Uterus (tissue), 4 donors: ENCODE measurements around the gene DTNA. TPM values are rescaled to one million over a fixed set of nuclear protein-coding genes. Genes with fewer than 3 reads are reported as not detected.

Experiments
- DNase-seq, 2 donors: peaks; one replicate each; pipeline ENCODE4 v3.0.0-alpha.2; 2019 to 2020
- H3K27ac ChIP-seq, 2 donors: fragments of 200-600 bp; sonication (generic); 1 replicate in 1 of 2; 2 replicates in 1 of 2; pipeline ENCODE4 v1.5.1; 2016 to 2018
- H3K27me3 ChIP-seq, 2 donors: fragments of 200-600 bp; sonication (generic); one replicate each; pipeline ENCODE4 v1.5.1; 2018 to 2019; ENCODE audit warnings: control low read depth in 1 of 2
- H3K36me3 ChIP-seq, 2 donors: fragments of 200-600 bp; sonication (generic); one replicate each; pipeline ENCODE4 v1.5.1; 2019; ENCODE audit warnings: control low read depth in 1 of 2
- H3K4me1 ChIP-seq, 2 donors: fragments of 200-600 bp; sonication (generic); one replicate each; pipeline ENCODE4 v1.5.1; 2018 to 2019; ENCODE audit warnings: control low read depth in 1 of 2
- H3K4me3 ChIP-seq, 2 donors: fragments of 200-600 bp; sonication (generic); 1 replicate in 1 of 2; 2 replicates in 1 of 2; pipeline ENCODE4 v1.5.1; 2018 to 2019; ENCODE audit warnings: mild to moderate bottlenecking in 1 of 2
- H3K9me3 ChIP-seq, 2 donors: fragments of 200-600 bp; sonication (generic); one replicate each; pipeline ENCODE4 v1.5.1; 2019; ENCODE audit warnings: control low read depth in 1 of 2
- POLR2A ChIP-seq, 2 donors: fragments of 450-650 bp; IDR thresholded peaks; one replicate each; pipeline ENCODE4 v1.6.1; 2016; ENCODE audit warnings: antibody characterized with exemption in 2 of 2, mild to moderate bottlenecking in 1 of 2, moderate library complexity in 1 of 2
- intact Hi-C: fragments of 100-400 bp; cut with DNase I; formaldehyde crosslinking; loops from one replicate; pipeline ENCODE4 v1.15.1; 2023; ENCODE audit warnings: low total_unique reads
- total RNA-seq, 4 donors: library from RNA; depleted of rRNA in 3 of 4; stranded (reverse); fragments of >200 nt in 3 of 4; gene quantifications; one replicate each; pipeline versions ENCODE4 v1.1.0 to v1.2.4, GENCODE V29; 2014 to 2023
- TF ChIP-seq, protein P1 (sequence below), 4 experiments: fragments of 200-600 bp in 2 of 4; fragments of 450-650 bp in 2 of 4; sonication (generic) in 2 of 4; IDR thresholded peaks; one replicate each; pipeline ENCODE4 v1.5.1; 2016 to 2019; ENCODE audit warnings: antibody characterized with exemption in 4 of 4, mild to moderate bottlenecking in 2 of 4, moderate library complexity in 1 of 4
- donor health status: DM: yes; HTN: yes; CAD: no.

DTNA gene
- total RNA-seq, 4 donors from 2014 or later, result 13.8 to 229 (median 43.0) TPM

DNA sequence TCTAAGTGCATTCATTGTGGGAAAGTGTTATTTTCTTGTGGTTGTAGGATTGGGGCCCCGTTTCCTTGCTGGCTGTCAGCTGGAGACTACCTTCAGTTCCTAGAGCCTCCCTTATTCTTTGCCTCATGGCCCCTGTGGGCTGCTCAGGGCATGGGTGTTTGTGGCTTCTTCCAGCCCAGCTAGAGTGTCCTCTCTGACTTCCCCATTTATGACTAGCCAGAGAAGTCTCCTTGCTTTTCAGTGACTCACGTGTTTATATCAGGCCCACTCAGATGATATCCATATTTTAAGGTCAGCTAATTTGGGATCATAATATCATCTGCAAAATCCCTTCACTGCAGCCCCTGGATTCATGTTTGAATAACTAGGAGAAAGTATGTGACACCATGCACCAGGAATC, 62.8 kb downstream of the DTNA start:
- TF ChIP-seq, protein P1, sequence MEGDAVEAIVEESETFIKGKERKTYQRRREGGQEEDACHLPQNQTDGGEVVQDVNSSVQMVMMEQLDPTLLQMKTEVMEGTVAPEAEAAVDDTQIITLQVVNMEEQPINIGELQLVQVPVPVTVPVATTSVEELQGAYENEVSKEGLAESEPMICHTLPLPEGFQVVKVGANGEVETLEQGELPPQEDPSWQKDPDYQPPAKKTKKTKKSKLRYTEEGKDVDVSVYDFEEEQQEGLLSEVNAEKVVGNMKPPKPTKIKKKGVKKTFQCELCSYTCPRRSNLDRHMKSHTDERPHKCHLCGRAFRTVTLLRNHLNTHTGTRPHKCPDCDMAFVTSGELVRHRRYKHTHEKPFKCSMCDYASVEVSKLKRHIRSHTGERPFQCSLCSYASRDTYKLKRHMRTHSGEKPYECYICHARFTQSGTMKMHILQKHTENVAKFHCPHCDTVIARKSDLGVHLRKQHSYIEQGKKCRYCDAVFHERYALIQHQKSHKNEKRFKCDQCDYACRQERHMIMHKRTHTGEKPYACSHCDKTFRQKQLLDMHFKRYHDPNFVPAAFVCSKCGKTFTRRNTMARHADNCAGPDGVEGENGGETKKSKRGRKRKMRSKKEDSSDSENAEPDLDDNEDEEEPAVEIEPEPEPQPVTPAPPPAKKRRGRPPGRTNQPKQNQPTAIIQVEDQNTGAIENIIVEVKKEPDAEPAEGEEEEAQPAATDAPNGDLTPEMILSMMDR (IDR thresholded peaks at IDR 0.05), result no peak
- TF ChIP-seq POLR2A (IDR thresholded peaks at IDR 0.05), result no peak
- DNase-seq, result no peak
- Histone ChIP-seq H3K9me3 (no peaks in the 10 kb centered on the region), H3K4me3 (no peak overlapping the region), H3K27ac (peak overlapping the region; percentile 13 to 64), H3K4me1 (no peaks in the 10 kb centered on the region), H3K36me3 (no peaks in the 10 kb centered on the region), H3K27me3 (no peaks in the 10 kb centered on the region)
- intact Hi-C loops, result no loop called here

DNA sequence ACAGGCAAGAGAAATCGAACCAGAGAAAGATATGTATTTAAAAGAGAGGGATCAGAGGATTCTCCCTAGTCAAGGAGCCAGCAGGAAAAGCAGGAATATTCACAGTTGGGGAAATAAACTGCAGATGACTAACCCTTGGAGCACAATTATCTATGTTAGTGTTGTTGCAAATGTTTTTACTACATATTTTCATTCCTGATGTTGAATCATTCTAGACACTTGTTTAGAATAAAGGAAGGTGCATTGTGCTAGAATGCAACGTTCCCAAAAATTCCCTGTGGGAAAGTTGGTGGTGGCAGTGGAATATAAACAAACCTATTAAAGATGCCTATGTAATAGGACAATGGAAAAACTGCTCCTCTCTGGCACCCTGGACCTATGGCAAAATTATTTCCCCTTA, 63.3 kb downstream of the DTNA start:
- H3K27me3 ChIP-seq, result no peaks in the 10 kb centered on the region
- peak overlapping the region; percentile 43 to 64 for H3K27ac ChIP-seq
- no peak overlapping the region for H3K4me3 ChIP-seq
- no peaks in the 10 kb centered on the region for H3K36me3 ChIP-seq
- no peaks in the 10 kb centered on the region for H3K9me3 ChIP-seq
- DNase-seq, result no peak
- TF ChIP-seq, protein P1 (IDR thresholded peaks at IDR 0.05), result no peak
- TF ChIP-seq POLR2A (IDR thresholded peaks at IDR 0.05), result no peak
- intact Hi-C loops, result no loop called here
- no peaks in the 10 kb centered on the region for H3K4me1 ChIP-seq

DNA sequence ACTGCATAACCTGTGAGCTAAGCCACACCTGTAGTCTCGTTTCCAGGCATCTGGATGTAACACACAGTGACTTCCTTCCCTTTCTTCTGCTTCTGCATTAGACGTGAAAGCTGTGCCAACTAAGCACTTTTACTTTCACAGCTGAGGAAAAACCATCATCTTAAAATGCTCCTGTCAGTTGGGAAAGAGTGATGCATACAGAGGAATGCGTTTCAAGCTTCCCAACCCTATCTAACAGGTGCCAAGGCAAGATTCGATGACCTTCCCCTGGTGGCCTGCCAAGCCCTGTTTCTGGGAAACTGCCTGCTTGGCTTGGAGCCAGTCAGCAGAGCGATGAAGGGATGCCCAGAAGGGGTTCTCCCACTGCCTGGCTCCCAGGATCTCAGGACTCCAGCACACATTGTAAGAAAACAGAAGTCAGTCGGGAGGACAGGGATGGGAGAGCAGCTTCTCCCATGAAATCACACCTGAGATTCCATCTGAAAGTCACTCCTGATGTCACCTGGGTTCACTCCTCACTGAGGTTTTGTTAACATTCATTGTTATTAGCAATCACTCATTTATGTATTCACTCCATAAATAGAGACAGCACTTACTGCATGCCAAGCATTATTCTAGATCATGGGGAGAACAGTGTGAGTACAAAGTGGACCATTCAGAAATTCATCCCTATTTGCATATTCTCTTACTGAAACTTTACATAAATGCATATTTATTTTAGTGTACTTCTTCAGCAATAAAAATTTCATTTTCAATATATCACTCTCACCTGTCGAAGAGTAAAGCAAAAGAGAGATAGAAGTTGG, 64.1 kb downstream of the DTNA start:
- intact Hi-C loops, result no loop called here
- no peaks in the 10 kb centered on the region for H3K36me3 ChIP-seq
- TF ChIP-seq POLR2A (IDR thresholded peaks at IDR 0.05), result no peak
- TF ChIP-seq, protein P1 (IDR thresholded peaks at IDR 0.05), result no peak
- H3K4me1 ChIP-seq, result no peaks in the 10 kb centered on the region
- DNase-seq, result peak; percentile 29 to 36
- H3K9me3 ChIP-seq, result no peaks in the 10 kb centered on the region
- no peak overlapping the region for H3K4me3 ChIP-seq
- H3K27me3 ChIP-seq, result no peaks in the 10 kb centered on the region
- H3K27ac ChIP-seq, result peak overlapping the region; percentile 43 to 64

DNA sequence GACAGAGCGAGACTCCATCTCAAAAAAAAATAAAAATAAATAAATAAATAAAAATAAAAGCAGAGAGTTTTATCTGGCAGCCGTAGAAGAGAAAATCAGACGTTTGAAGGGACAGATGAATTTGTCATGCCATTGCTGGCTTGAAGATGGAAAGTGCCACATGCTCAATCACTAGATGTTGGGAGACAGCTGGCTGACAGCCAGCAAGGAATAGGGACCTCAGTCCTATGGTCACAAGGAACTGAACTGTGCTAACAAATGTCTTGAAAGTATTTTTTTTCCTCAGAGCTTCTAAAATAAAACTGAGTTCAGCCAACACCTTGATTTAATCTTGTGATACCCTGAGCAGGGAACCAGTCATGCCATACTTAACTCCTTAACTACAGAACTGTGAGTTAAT, 65.4 kb downstream of the DTNA start:
- H3K27me3 ChIP-seq, result no peaks in the 10 kb centered on the region
- H3K36me3 ChIP-seq, result no peaks in the 10 kb centered on the region
- no peak for DNase-seq
- H3K4me3 ChIP-seq, result no peak overlapping the region
- H3K27ac ChIP-seq, result no peak overlapping the region
- TF ChIP-seq, protein P1 (IDR thresholded peaks at IDR 0.05), result no peak
- no peak for TF ChIP-seq POLR2A (IDR thresholded peaks at IDR 0.05)
- intact Hi-C loops, result no loop called here
- no peaks in the 10 kb centered on the region for H3K4me1 ChIP-seq
- H3K9me3 ChIP-seq, result no peaks in the 10 kb centered on the region

DNA sequence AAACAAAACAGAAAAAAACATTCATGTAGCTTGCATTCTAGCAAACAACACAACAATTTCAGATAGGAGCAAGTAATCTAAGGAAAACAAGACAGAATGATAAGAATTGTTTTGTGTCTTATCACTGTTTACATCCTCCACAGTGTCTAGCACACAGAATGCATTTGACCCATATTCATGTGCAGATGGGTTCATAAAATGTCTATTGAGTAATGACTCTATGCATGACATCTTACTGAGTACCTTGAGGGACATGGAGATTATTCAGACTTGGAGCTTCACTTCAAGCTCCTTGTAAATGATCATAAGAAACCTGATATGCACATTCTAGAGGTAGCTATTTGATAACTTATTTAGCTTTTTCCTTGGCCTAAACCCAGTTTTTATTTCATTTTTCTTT, 69.0 kb downstream of the DTNA start:
- no peak overlapping the region for H3K4me3 ChIP-seq
- TF ChIP-seq, protein P1 (IDR thresholded peaks at IDR 0.05), result no peak
- no peak for TF ChIP-seq POLR2A (IDR thresholded peaks at IDR 0.05)
- DNase-seq, result no peak
- H3K4me1 ChIP-seq, result no peaks in the 10 kb centered on the region
- intact Hi-C loops, result no loop called here
- H3K9me3 ChIP-seq, result no peaks in the 10 kb centered on the region
- H3K27me3 ChIP-seq, result no peaks in the 10 kb centered on the region
- H3K27ac ChIP-seq, result no peak overlapping the region
- H3K36me3 ChIP-seq, result no peaks in the 10 kb centered on the region
